SK-N-SH (cell line): ENCODE measurements around the gene GNG12.

ENCODE experiments used
- EZH2phosphoT487 ChIP-seq: fragments of 200-600 bp; sonication (generic); IDR thresholded peaks from 2 replicates; pipeline ENCODE4 v1.6.1; 2017; ENCODE audit warnings: low read depth, mixed run types, mild to moderate bottlenecking, antibody characterized with exemption, moderate library complexity, borderline replicate concordance
- MXI1 ChIP-seq: IDR thresholded peaks from 2 replicates; pipeline ENCODE4 v1.6.1; 2012; ENCODE audit warnings: mild to moderate bottlenecking, low read depth, low read length, improper control_type of control experiment
- POLR2AphosphoS5 ChIP-seq: IDR thresholded peaks from 2 replicates; pipeline ENCODE4 v1.6.1; 2012; ENCODE audit warnings: low read depth, low read length
- RAD21 ChIP-seq: IDR thresholded peaks from 2 replicates; pipeline ENCODE4 v1.6.1; 2012; ENCODE audit warnings: mild to moderate bottlenecking, low read length
- SMC3 ChIP-seq: IDR thresholded peaks from 2 replicates; pipeline ENCODE4 v1.6.1; 2012; ENCODE audit warnings: low read depth, low read length, improper control_type of control experiment
- TAF1 ChIP-seq: IDR thresholded peaks from 2 replicates; pipeline ENCODE4 v1.6.1; 2012; ENCODE audit warnings: low read depth, mild to moderate bottlenecking, low read length, moderate library complexity, borderline replicate concordance
- TF ChIP-seq, protein P1 (sequence below): fragments of 200-600 bp; sonication (generic); IDR thresholded peaks from 2 replicates; pipeline ENCODE4 v1.6.1; 2017; ENCODE audit warnings: antibody characterized with exemption, mild to moderate bottlenecking, moderate library complexity
- TF ChIP-seq, protein P2 (sequence below): IDR thresholded peaks from 2 replicates; pipeline ENCODE4 v1.6.1; 2012; ENCODE audit warnings: mild to moderate bottlenecking, low read depth, low read length, moderate library complexity
- TF ChIP-seq, protein P3 (sequence below): IDR thresholded peaks from 2 replicates; pipeline ENCODE4 v1.4.0; 2012; ENCODE audit warnings: low read depth

DNA sequence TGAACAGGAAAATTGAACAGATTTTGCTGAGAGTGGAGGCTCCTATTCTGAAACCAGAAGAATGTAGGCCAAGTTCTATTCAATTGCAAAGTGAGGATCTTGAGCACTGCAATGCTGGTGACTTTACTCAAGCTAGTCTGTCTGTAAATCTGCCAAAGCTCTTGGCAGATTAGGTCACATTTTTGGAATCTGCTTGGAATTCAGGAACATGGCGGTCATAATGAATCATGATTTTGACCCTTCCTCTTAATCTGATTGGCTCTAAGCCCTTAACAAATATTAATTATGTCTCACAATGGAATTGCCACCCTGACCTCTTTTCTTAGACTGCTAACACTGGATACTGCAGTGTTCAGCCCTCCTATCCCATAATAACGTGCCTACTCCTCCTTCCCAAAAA lies 7.2 kb upstream of the GNG12 start:
- TF ChIP-seq, protein P1, sequence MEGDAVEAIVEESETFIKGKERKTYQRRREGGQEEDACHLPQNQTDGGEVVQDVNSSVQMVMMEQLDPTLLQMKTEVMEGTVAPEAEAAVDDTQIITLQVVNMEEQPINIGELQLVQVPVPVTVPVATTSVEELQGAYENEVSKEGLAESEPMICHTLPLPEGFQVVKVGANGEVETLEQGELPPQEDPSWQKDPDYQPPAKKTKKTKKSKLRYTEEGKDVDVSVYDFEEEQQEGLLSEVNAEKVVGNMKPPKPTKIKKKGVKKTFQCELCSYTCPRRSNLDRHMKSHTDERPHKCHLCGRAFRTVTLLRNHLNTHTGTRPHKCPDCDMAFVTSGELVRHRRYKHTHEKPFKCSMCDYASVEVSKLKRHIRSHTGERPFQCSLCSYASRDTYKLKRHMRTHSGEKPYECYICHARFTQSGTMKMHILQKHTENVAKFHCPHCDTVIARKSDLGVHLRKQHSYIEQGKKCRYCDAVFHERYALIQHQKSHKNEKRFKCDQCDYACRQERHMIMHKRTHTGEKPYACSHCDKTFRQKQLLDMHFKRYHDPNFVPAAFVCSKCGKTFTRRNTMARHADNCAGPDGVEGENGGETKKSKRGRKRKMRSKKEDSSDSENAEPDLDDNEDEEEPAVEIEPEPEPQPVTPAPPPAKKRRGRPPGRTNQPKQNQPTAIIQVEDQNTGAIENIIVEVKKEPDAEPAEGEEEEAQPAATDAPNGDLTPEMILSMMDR, result no peak
- no peak for TF ChIP-seq RAD21
- no peak for TF ChIP-seq SMC3
- TF ChIP-seq, protein P2, sequence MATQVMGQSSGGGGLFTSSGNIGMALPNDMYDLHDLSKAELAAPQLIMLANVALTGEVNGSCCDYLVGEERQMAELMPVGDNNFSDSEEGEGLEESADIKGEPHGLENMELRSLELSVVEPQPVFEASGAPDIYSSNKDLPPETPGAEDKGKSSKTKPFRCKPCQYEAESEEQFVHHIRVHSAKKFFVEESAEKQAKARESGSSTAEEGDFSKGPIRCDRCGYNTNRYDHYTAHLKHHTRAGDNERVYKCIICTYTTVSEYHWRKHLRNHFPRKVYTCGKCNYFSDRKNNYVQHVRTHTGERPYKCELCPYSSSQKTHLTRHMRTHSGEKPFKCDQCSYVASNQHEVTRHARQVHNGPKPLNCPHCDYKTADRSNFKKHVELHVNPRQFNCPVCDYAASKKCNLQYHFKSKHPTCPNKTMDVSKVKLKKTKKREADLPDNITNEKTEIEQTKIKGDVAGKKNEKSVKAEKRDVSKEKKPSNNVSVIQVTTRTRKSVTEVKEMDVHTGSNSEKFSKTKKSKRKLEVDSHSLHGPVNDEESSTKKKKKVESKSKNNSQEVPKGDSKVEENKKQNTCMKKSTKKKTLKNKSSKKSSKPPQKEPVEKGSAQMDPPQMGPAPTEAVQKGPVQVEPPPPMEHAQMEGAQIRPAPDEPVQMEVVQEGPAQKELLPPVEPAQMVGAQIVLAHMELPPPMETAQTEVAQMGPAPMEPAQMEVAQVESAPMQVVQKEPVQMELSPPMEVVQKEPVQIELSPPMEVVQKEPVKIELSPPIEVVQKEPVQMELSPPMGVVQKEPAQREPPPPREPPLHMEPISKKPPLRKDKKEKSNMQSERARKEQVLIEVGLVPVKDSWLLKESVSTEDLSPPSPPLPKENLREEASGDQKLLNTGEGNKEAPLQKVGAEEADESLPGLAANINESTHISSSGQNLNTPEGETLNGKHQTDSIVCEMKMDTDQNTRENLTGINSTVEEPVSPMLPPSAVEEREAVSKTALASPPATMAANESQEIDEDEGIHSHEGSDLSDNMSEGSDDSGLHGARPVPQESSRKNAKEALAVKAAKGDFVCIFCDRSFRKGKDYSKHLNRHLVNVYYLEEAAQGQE, result no peak
- TF ChIP-seq POLR2AphosphoS5, result peak; percentile 44; the same call in 1 of the 2 replicates
- TF ChIP-seq, protein P3, sequence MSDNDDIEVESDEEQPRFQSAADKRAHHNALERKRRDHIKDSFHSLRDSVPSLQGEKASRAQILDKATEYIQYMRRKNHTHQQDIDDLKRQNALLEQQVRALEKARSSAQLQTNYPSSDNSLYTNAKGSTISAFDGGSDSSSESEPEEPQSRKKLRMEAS, result 0 out of 2 replicates have a peak, but pooled peaks have one; percentile 42
- no peak for TF ChIP-seq MXI1
- no peak for TF ChIP-seq EZH2phosphoT487
- TF ChIP-seq TAF1, result no peak; the same call in 1 of the 2 replicates
